IMR-90 (cell line): ENCODE data around the gene C17orf67. TPM values are rescaled to one million over a fixed set of nuclear protein-coding genes. Genes with fewer than 3 reads are reported as not detected.

Source experiments
- ATAC-seq: fragments of 200-7000 bp; cut with Tn5 transposase; 2 replicates; pipeline ENCODE4 v1.9.1; 2020; ENCODE audit warnings: low read depth, mild to moderate bottlenecking, moderate library complexity
- BruUV-seq: library from RNA; stranded (reverse); fragments of 400-500 nt; replicated peaks from 2 replicates; lab custom pipeline; 2021; lab: Mats Ljungman, UMichigan
- CTCF ChIA-PET: fragments of 300-600 bp; formaldehyde crosslinking; extraction: SDS; loops from one replicate; lab custom pipeline; 2021; ENCODE audit warnings: antibody characterized with exemption; lab: Yijun Ruan, JAX
- POLR2A ChIA-PET: fragments of 300-600 bp; sonication (Branson Sonifier 250); formaldehyde crosslinking; loops from one replicate; lab custom pipeline; 2022; ENCODE audit warnings: antibody characterized with exemption; ENCODE audit not compliant: unreplicated experiment; lab: Charles Lee
- DNase-seq: peaks from one replicate; pipeline ENCODE4 v3.0.0; 2013
- H2AFZ ChIP-seq: replicated peaks from 2 replicates; pipeline ENCODE3; 2013; ENCODE audit warnings: low read length, mild to moderate bottlenecking; ENCODE audit not compliant: poor library complexity
- H2AK5ac ChIP-seq: 2 replicates; pipeline ENCODE4 v1.6.1; 2013; ENCODE audit warnings: low read depth, low read length, inconsistent platforms
- H2AK9ac ChIP-seq: replicated peaks from 2 replicates; pipeline ENCODE3; 2013; ENCODE audit warnings: mild to moderate bottlenecking, low read depth, low read length, moderate library complexity; ENCODE audit not compliant: poor library complexity
- H2BK120ac ChIP-seq: 2 replicates; pipeline ENCODE4 v1.6.1; 2013; ENCODE audit warnings: low read depth, low read length, inconsistent platforms
- H2BK15ac ChIP-seq: 3 replicates; pipeline ENCODE4 v1.6.1; 2013; ENCODE audit warnings: low read depth, low read length, inconsistent platforms
- H2BK20ac ChIP-seq: 2 replicates; pipeline ENCODE4 v1.6.1; 2013; ENCODE audit warnings: low read depth, mild to moderate bottlenecking, inconsistent platforms, low read length, moderate library complexity
- H2BK5ac ChIP-seq: 2 replicates; pipeline ENCODE4 v1.6.1; 2013; ENCODE audit warnings: mild to moderate bottlenecking, low read depth, low read length, inconsistent platforms; ENCODE audit not compliant: poor library complexity, severe bottlenecking
- H3K14ac ChIP-seq: replicated peaks from 2 replicates; pipeline ENCODE4 v1.6.1; 2013; ENCODE audit warnings: low read depth, low read length, inconsistent platforms
- H3K18ac ChIP-seq: 2 replicates; pipeline ENCODE4 v1.6.1; 2013; ENCODE audit warnings: low read depth, low read length, control low read depth
- H3K23ac ChIP-seq: 2 replicates; pipeline ENCODE4 v1.6.1; 2013; ENCODE audit warnings: low read depth, low read length, inconsistent platforms
- H3K27ac ChIP-seq: 2 replicates; pipeline ENCODE4 v1.5.1; 2013; ENCODE audit warnings: mild to moderate bottlenecking, control low read depth, low read length; ENCODE audit not compliant: insufficient read depth
- H3K27me3 ChIP-seq: 2 replicates; pipeline ENCODE4 v1.6.1; 2013; ENCODE audit warnings: low read length; ENCODE audit not compliant: control insufficient read depth, insufficient read depth
- H3K36me3 ChIP-seq: 2 replicates; pipeline ENCODE4 v1.6.1; 2013; ENCODE audit warnings: low read length, mixed read lengths; ENCODE audit not compliant: control insufficient read depth, insufficient read depth
- H3K4ac ChIP-seq: 2 replicates; pipeline ENCODE4 v1.6.1; 2013; ENCODE audit warnings: low read depth, low read length, inconsistent platforms
- H3K4me1 ChIP-seq: 2 replicates; pipeline ENCODE4 v1.6.1; 2013; ENCODE audit warnings: low read length, mixed read lengths; ENCODE audit not compliant: control insufficient read depth, insufficient read depth
- H3K4me2 ChIP-seq: 2 replicates; pipeline ENCODE4 v1.6.1; 2013; ENCODE audit warnings: low read depth, mild to moderate bottlenecking, control low read depth, low read length, moderate library complexity
- H3K4me3 ChIP-seq: 2 replicates; pipeline ENCODE4 v1.5.1; 2013; ENCODE audit warnings: low read depth, mild to moderate bottlenecking, control low read depth, low read length, moderate library complexity; ENCODE audit not compliant: insufficient read depth
- H3K56ac ChIP-seq: 2 replicates; pipeline ENCODE4 v1.6.1; 2013; ENCODE audit warnings: low read length, inconsistent platforms; ENCODE audit not compliant: insufficient read depth; ENCODE audit errors: extremely low read depth
- H3K79me1 ChIP-seq, 2 experiments: 2 replicates each; pipeline ENCODE4 v1.6.1; 2013; ENCODE audit warnings: low read length in 2 of 2, inconsistent platforms in 1 of 2, low read depth in 1 of 2
- H3K9ac ChIP-seq: 2 replicates; pipeline ENCODE4 v1.6.1; 2013; ENCODE audit warnings: low read depth, low read length, control low read depth
- H3K9me1 ChIP-seq: 2 replicates; pipeline ENCODE4 v1.6.1; 2013; ENCODE audit warnings: low read length, inconsistent platforms; ENCODE audit not compliant: insufficient read depth
- H3K9me3 ChIP-seq: 2 replicates; pipeline ENCODE4 v1.6.1; 2013; ENCODE audit warnings: low read length; ENCODE audit not compliant: control insufficient read depth, insufficient read depth
- H4K20me1 ChIP-seq: 2 replicates; pipeline ENCODE4 v1.6.1; 2013; ENCODE audit warnings: low read length, inconsistent platforms; ENCODE audit not compliant: insufficient read depth
- H4K5ac ChIP-seq: 2 replicates; pipeline ENCODE4 v1.6.1; 2013; ENCODE audit warnings: mild to moderate bottlenecking, low read depth, low read length, control low read depth
- H4K8ac ChIP-seq, 2 experiments: 2 replicates each; pipeline ENCODE4 v1.6.1; 2013; ENCODE audit warnings: low read depth in 2 of 2, low read length in 2 of 2, control low read depth in 1 of 2, inconsistent platforms in 1 of 2
- H4K91ac ChIP-seq: 2 replicates; pipeline ENCODE4 v1.6.1; 2013; ENCODE audit warnings: low read depth, low read length, inconsistent platforms; ENCODE audit not compliant: insufficient read depth
- CHD1 ChIP-seq: IDR thresholded peaks from 2 replicates; pipeline ENCODE4 v1.6.1; 2012; ENCODE audit warnings: low read depth, low read length, improper control_type of control experiment
- FOS ChIP-seq: fragments of 150-350 bp; IDR thresholded peaks from 2 replicates; pipeline ENCODE4 v1.6.1; 2016; ENCODE audit warnings: low read depth, low read length
- MAFK ChIP-seq: IDR thresholded peaks from 2 replicates; pipeline ENCODE4 v1.6.1; 2012; ENCODE audit warnings: low read depth, low read length, improper control_type of control experiment
- POLR2A ChIP-seq: IDR thresholded peaks from 2 replicates; pipeline ENCODE4 v1.6.1; 2012; ENCODE audit warnings: mild to moderate bottlenecking, low read depth, low read length
- SMC3 ChIP-seq: fragments of 150-350 bp; IDR thresholded peaks from 2 replicates; pipeline ENCODE4 v1.6.1; 2016; ENCODE audit warnings: low read depth, mild to moderate bottlenecking, antibody characterized with exemption, low read length, moderate library complexity
- WGBS, 2 experiments: methylation state at CpG; one replicate each; pipeline versions ENCODE4 v1.1.5 to v1.1.7; 2013; ENCODE audit warnings: missing lambda C conversion rate in 2 of 2; ENCODE audit not compliant: insufficient read length in 1 of 2; ENCODE audit errors: extremely low coverage in 2 of 2; 5-methylcytosine and 5-hydroxymethylcytosine counted together
- dilution Hi-C: fragments of 300-500 bp; cut with HindIII; formaldehyde crosslinking; loops from one replicate; pipeline ENCODE4 v1.14.3; 2018; ENCODE audit warnings: low sequenced_read_pairs; ENCODE audit not compliant: unreplicated experiment
- in situ Hi-C: fragments of 300-500 bp; cut with MboI; formaldehyde crosslinking; loops from 3 replicates; pipeline ENCODE4 v1.14.3; 2019; ENCODE audit warnings: low sequenced_read_pairs, inconsistent platforms, mixed read lengths
- intact Hi-C: fragments of 100-400 bp; cut with micrococcal nuclease; formaldehyde crosslinking; loops from 2 replicates; pipeline ENCODE4 v1.10.0; 2022
- polyA plus RNA-seq, 3 experiments: library from polyadenylated mRNA; depleted of rRNA; stranded (reverse); fragments of >200 nt; gene quantifications; 2 replicates each; pipeline ENCODE4 v1.2.3, GENCODE V29; 2012; ENCODE audit warnings: low replicate concordance in 1 of 3
- total RNA-seq: library from RNA; depleted of rRNA; stranded (reverse); fragments of >200 nt; gene quantifications from 2 replicates; pipeline ENCODE4 v1.2.3, GENCODE V29; 2012
- TF ChIP-seq, protein P1 (sequence below): conservative IDR thresholded peaks from 2 replicates; pipeline ENCODE4 v1.5.1; 2012; ENCODE audit warnings: mild to moderate bottlenecking, low read depth, low read length, improper control_type of control experiment
- TF ChIP-seq, protein P2 (sequence below): fragments of 150-350 bp; IDR thresholded peaks from 2 replicates; pipeline ENCODE4 v1.6.1; 2017; ENCODE audit warnings: mild to moderate bottlenecking, antibody characterized with exemption, low read length, low read depth

The C17orf67 gene
- total and polyA plus RNA-seq, 2 of the 4 experiments (the other 2 are of a cell fraction): 0.18 to 1.1 TPM

DNA sequence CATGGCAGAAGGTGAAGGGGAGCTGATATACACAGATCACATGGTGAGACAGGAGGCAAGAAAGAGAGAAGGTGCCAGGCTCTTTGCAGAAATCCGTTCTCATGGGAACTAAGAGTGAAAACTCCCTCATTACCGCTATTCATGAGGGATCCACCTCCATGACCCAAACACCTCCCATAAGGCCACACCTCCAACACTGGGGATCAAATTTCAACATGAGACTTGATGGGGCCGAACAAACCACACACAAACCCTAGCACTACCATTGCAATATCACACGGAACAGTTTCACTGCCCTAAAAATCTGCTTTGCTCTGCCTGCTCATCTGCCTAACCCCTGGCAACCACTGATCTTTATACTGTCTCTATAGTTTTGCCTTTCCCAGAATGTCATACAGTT, 34.8 kb downstream of the C17orf67 start:
- no TSS peak for BruUV-seq
- H3K79me1 ChIP-seq: no peaks in the 10 kb centered on the region
- H3K23ac ChIP-seq: no peak overlapping the region
- H2BK120ac ChIP-seq: no peak overlapping the region
- no peak overlapping the region for H3K4me2 ChIP-seq
- intact Hi-C loops (no loop called here), in situ Hi-C loops (no loop called here), dilution Hi-C loops (no loop called here)
- no peak overlapping the region for H4K91ac ChIP-seq
- peaks cover 2% of the 10 kb centered on the region; the same call in 1 of the 2 replicates for H3K4me1 ChIP-seq
- no peak; the same call in 1 of the 2 replicates for ATAC-seq
- POLR2A ChIA-PET: no interaction called here
- CTCF ChIA-PET: no interaction called here
- H4K20me1 ChIP-seq: no peaks in the 10 kb centered on the region
- no peak overlapping the region for H4K5ac ChIP-seq
- no peak overlapping the region for H4K8ac ChIP-seq
- H2AK5ac ChIP-seq: no peak overlapping the region
- no peak overlapping the region for H3K14ac ChIP-seq
- no peak overlapping the region for H3K56ac ChIP-seq
- peaks cover 3% of the 10 kb centered on the region; the same call in 1 of the 2 replicates for H3K27me3 ChIP-seq
- no peaks in the 10 kb centered on the region for H3K36me3 ChIP-seq
- H2AK9ac ChIP-seq: no peak overlapping the region
- WGBS, 2 experiments: 17% methylated on average over 1 of the region's 4 CpGs; no CpG with 5 or more reads in 1 of the 2 experiments
- DNase-seq: no peak
- no peak overlapping the region for H3K18ac ChIP-seq
- H3K9me1 ChIP-seq: no peaks in the 10 kb centered on the region; the same call in 1 of the 2 replicates
- no peak overlapping the region for H3K27ac ChIP-seq
- no peak overlapping the region for H3K4me3 ChIP-seq
- no peak overlapping the region for H3K9ac ChIP-seq
- H3K4ac ChIP-seq: no peak overlapping the region
- H2BK15ac ChIP-seq: no peak overlapping the region
- H3K9me3 ChIP-seq: no peaks in the 10 kb centered on the region
- H2BK5ac ChIP-seq: no peak overlapping the region
- TF ChIP-seq MAFK: no peak
- no peak for TF ChIP-seq FOS
- no peak for TF ChIP-seq SMC3
- TF ChIP-seq CHD1: no peak
- TF ChIP-seq, protein P1, sequence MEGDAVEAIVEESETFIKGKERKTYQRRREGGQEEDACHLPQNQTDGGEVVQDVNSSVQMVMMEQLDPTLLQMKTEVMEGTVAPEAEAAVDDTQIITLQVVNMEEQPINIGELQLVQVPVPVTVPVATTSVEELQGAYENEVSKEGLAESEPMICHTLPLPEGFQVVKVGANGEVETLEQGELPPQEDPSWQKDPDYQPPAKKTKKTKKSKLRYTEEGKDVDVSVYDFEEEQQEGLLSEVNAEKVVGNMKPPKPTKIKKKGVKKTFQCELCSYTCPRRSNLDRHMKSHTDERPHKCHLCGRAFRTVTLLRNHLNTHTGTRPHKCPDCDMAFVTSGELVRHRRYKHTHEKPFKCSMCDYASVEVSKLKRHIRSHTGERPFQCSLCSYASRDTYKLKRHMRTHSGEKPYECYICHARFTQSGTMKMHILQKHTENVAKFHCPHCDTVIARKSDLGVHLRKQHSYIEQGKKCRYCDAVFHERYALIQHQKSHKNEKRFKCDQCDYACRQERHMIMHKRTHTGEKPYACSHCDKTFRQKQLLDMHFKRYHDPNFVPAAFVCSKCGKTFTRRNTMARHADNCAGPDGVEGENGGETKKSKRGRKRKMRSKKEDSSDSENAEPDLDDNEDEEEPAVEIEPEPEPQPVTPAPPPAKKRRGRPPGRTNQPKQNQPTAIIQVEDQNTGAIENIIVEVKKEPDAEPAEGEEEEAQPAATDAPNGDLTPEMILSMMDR: no peak
- TF ChIP-seq, protein P2, sequence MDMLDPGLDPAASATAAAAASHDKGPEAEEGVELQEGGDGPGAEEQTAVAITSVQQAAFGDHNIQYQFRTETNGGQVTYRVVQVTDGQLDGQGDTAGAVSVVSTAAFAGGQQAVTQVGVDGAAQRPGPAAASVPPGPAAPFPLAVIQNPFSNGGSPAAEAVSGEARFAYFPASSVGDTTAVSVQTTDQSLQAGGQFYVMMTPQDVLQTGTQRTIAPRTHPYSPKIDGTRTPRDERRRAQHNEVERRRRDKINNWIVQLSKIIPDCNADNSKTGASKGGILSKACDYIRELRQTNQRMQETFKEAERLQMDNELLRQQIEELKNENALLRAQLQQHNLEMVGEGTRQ: no peak
- TF ChIP-seq POLR2A: no peak
- no peak overlapping the region for H2BK20ac ChIP-seq
- no peak overlapping the region for H2AFZ ChIP-seq
